ENCODE results near the gene KCNIP1. TPM values are rescaled to one million over a fixed set of nuclear protein-coding genes. Genes with fewer than 3 reads are reported as not detected.
A peak's percentile ranks its signal among the peaks of the same experiment; 100 is the strongest.

KCNIP1 gene
- total and polyA plus RNA-seq, 8 donors, result 0.20 to 0.73 (median 0.31) TPM; not detected in 3

DNA sequence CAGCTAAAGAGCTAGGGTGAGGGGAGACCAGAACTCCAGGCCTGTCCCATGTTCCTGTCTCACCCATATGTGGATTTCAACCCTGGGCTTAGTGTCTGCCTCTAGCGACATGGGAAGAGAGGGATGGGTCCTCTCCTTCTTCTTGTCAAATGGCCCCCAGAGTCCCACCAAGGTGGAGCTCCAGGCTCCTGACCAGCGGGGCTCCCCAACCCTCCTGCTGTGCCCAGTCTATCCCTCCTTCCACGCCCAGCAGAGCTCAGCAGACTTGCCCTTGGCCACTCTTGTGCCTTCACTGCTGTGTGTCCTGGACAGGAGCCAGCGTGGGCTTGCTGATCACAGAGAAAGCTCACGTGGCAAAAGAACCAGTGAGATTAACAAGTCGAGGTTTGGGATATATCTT, 156.7 kb downstream of the KCNIP1 start:
- 50 to 67% (median 56%) methylated on average over 6 of the region's 6 CpGs for WGBS, 5 donors
- Histone ChIP-seq H3K36me3 (no peaks in the 10 kb centered on the region), H3K4me3 (no peak overlapping the region), H3K4me1 (no peaks in the 10 kb centered on the region), H3K9me3 (no peaks in the 10 kb centered on the region), H3K27me3 (peaks cover 0 to 7% (median 0%) of the 10 kb centered on the region in 3 donors), H3K27ac (no peak overlapping the region)
- TF ChIP-seq POLR2AphosphoS5 (IDR thresholded peaks at IDR 0.05) (no peak), CTCF (IDR thresholded peaks at IDR 0.05) (no peak), POLR2A (IDR thresholded peaks at IDR 0.05) (no peak), EP300 (IDR thresholded peaks at IDR 0.05) (no peak)
- intact Hi-C loops (cut with DNase I; ENCODE audit: low total_unique reads), result no loop called here
- no peak for DNase-seq

DNA sequence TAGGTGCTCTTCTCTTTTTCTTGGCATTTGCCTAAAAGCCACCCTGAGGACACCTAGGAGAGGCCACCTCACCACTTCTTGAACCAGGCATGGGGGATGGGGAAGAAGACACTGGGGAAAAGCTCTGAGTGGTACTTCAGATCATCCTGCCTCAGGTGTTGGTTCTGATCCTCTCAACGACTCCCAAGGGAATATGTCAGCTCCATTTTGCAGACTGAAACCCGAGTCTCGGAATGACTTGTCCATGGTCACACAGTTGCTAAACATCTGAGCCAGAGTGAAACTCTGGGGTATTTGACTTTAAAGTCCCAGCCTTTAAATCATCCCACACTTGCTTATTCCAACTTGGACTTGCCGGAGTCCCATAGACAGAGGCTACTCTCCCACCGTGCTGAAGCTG, 159.1 kb downstream of the KCNIP1 start:
- Histone ChIP-seq H3K27me3 (peaks cover 0 to 7% (median 0%) of the 10 kb centered on the region in 3 donors), H3K4me1 (no peaks in the 10 kb centered on the region), H3K27ac (no peak overlapping the region), H3K4me3 (no peak overlapping the region), H3K36me3 (no peaks in the 10 kb centered on the region), H3K9me3 (no peaks in the 10 kb centered on the region)
- TF ChIP-seq POLR2A (IDR thresholded peaks at IDR 0.05), result no peak
- no peak for TF ChIP-seq POLR2AphosphoS5 (IDR thresholded peaks at IDR 0.05)
- no peak for TF ChIP-seq EP300 (IDR thresholded peaks at IDR 0.05)
- TF ChIP-seq CTCF (IDR thresholded peaks at IDR 0.05), result no peak
- WGBS, 5 donors, result 78 to 89% (median 83%) methylated on average over 5 of the region's 5 CpGs
- intact Hi-C loops (cut with DNase I; ENCODE audit: low total_unique reads), result no loop called here
- DNase-seq, result no peak

DNA sequence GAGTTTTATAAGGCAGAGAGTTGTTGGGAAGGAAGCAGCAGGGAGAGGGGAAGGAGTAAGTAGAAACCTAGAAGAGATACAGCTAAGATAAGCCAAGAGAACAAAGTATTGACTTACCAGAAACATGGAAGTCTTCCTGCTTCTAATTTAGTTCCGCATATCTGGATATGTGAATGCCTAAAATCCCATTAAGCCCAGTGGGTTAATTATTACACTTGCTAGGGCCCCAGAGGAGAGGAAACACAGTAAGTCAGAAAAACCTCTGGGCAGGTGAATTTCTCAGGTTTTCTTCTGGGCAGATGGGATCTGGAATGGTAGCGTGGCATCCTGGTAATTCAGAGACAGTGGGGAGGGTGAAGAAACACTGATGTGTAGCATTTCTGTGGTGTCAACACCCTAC, 175.0 kb downstream of the KCNIP1 start:
- Histone ChIP-seq H3K36me3 (no peaks in the 10 kb centered on the region), H3K27me3 (peaks cover 4 to 83% (median 11%) of the 10 kb centered on the region in 3 donors), H3K4me1 (peaks cover 0 to 7% (median 3%) of the 10 kb centered on the region in 4 donors), H3K9me3 (no peaks in the 10 kb centered on the region), H3K27ac (no peak overlapping the region), H3K4me3 (no peak overlapping the region)
- TF ChIP-seq POLR2AphosphoS5 (IDR thresholded peaks at IDR 0.05), result no peak
- TF ChIP-seq CTCF (IDR thresholded peaks at IDR 0.05), result no peak
- TF ChIP-seq EP300 (IDR thresholded peaks at IDR 0.05), result no peak
- no peak for TF ChIP-seq POLR2A (IDR thresholded peaks at IDR 0.05)
- WGBS, 5 donors, result 75 to 85% (median 81%) methylated on average over 2 of the region's 2 CpGs
- no peak for DNase-seq
- intact Hi-C loops (cut with DNase I; ENCODE audit: low total_unique reads), result no loop called here

GRCh38 chr5:170681013-170681433, 177.2 kb downstream of the KCNIP1 start:
- DNase-seq, result peak in 1 of 2 donors; percentile 87
- Histone ChIP-seq H3K36me3 (no peaks in the 10 kb centered on the region), H3K27me3 (peaks cover 4 to 70% (median 14%) of the 10 kb centered on the region in 3 donors), H3K27ac (no peak overlapping the region), H3K4me3 (no peak overlapping the region), H3K9me3 (no peaks in the 10 kb centered on the region), H3K4me1 (peaks cover 0 to 7% (median 3%) of the 10 kb centered on the region in 4 donors)
- WGBS, 5 donors, result 2 to 4% (median 3%) methylated on average over 28 of the region's 28 CpGs
- intact Hi-C loops (cut with DNase I; ENCODE audit: low total_unique reads), result no loop called here
- TF ChIP-seq EP300 (IDR thresholded peaks at IDR 0.05) (no peak), POLR2A (IDR thresholded peaks at IDR 0.05) (no peak), POLR2AphosphoS5 (IDR thresholded peaks at IDR 0.05) (no peak), CTCF (IDR thresholded peaks at IDR 0.05) (no peak)

Data from stomach (tissue), 9 donors.